Kidney epithelial cell (primary cell): ENCODE measurements around the gene CIPC. TPM values are rescaled to one million over a fixed set of nuclear protein-coding genes. Genes with fewer than 3 reads are reported as not detected.
A peak's percentile ranks its signal among the peaks of the same experiment; 100 is the strongest.

ENCODE experiments used
- DNase-seq: peaks from one replicate; pipeline ENCODE4 v3.0.0-alpha.2; 2010; ENCODE audit warnings: low read depth
- H3K27me3 ChIP-seq: 2 replicates; pipeline ENCODE4 v1.6.0; 2011; ENCODE audit warnings: low read length; ENCODE audit not compliant: control insufficient read depth, insufficient read depth
- H3K36me3 ChIP-seq: 2 replicates; pipeline ENCODE4 v1.5.1; 2011; ENCODE audit warnings: low read length; ENCODE audit not compliant: control insufficient read depth, insufficient read depth
- H3K4me3 ChIP-seq: 2 replicates; pipeline ENCODE4 v1.5.1; 2011; ENCODE audit warnings: low read depth, mild to moderate bottlenecking, control low read depth, low read length
- CTCF ChIP-seq: IDR thresholded peaks from 2 replicates; pipeline ENCODE4 v1.5.1; 2011; ENCODE audit warnings: mild to moderate bottlenecking, moderate library complexity, low read length, control low read depth, inconsistent platforms; ENCODE audit not compliant: insufficient read depth, poor library complexity, severe bottlenecking
- total RNA-seq: library from RNA; depleted of rRNA; stranded (reverse); fragments of >200 nt; gene quantifications from 2 replicates; pipeline ENCODE4 v1.2.3, GENCODE V29; 2015

The CIPC gene
- total RNA-seq, 1 donor from 2014 or later = 15.9 TPM

- Histone ChIP-seq H3K4me3 (no peak overlapping the region), H3K27me3 (no peaks in the 10 kb centered on the region), H3K36me3 (peaks cover 2% of the 10 kb centered on the region)
- DNase-seq = no peak
- no peak for TF ChIP-seq CTCF
Measured at GRCh38 chr14:77116172-77116817, 18.2 kb downstream of the CIPC start.

- Histone ChIP-seq H3K4me3 (no peak overlapping the region), H3K27me3 (peaks cover 10% of the 10 kb centered on the region), H3K36me3 (no peaks in the 10 kb centered on the region)
- no peak for DNase-seq
- TF ChIP-seq CTCF = no peak
Measured at GRCh38 chr14:77119851-77120250, 21.8 kb downstream of the CIPC start.

- DNase-seq = no peak
- H3K36me3 ChIP-seq = no peaks in the 10 kb centered on the region
Measured at GRCh38 chr14:77120771-77121743, 23.0 kb downstream of the CIPC start.

GRCh38 chr14:77122526-77123125 is 24.6 kb downstream of the CIPC start:
- TF ChIP-seq CTCF = no peak
- DNase-seq = no peak
- H3K4me3 ChIP-seq = no peak overlapping the region
- H3K36me3 ChIP-seq = no peaks in the 10 kb centered on the region
- H3K27me3 ChIP-seq = peaks cover 30% of the 10 kb centered on the region

More at GRCh38 chr14:77120771-77121743, 23.0 kb downstream of the CIPC start:
- TF ChIP-seq CTCF = no peak
- H3K4me3 ChIP-seq = no peak overlapping the region
- peaks cover 22% of the 10 kb centered on the region for H3K27me3 ChIP-seq

GRCh38 chr14:77123381-77124325 is 25.6 kb downstream of the CIPC start:
- TF ChIP-seq CTCF = no peak
- no peak overlapping the region for H3K4me3 ChIP-seq
- H3K36me3 ChIP-seq = no peaks in the 10 kb centered on the region
- DNase-seq = peak; percentile 16
- peaks cover 33% of the 10 kb centered on the region for H3K27me3 ChIP-seq
